Stomach (tissue), 4 donors: Measurements from ENCODE around the gene PON1.

ENCODE experiments used
- EP300 ChIP-seq: sonication (generic); formaldehyde crosslinking; IDR thresholded peaks from one replicate; pipeline ENCODE4 v1.6.1; 2017; ENCODE audit warnings: antibody characterized with exemption
- POLR2A ChIP-seq, 4 donors: fragments of 450-650 bp; IDR thresholded peaks; one replicate each; pipeline ENCODE4 v1.6.1; 2016; ENCODE audit warnings: antibody characterized with exemption in 4 of 4, control low read depth in 2 of 4, mild to moderate bottlenecking in 1 of 4, moderate library complexity in 1 of 4
- POLR2AphosphoS5 ChIP-seq, 3 donors: sonication (generic); formaldehyde crosslinking; IDR thresholded peaks; one replicate each; pipeline ENCODE4 v1.6.1; 2016; ENCODE audit warnings: antibody characterized with exemption in 3 of 3
- TF ChIP-seq, protein P1 (sequence below), 7 experiments: fragments of 450-650 bp in 4 of 7; fragments of 200-600 bp in 3 of 7; sonication (generic) in 3 of 7; IDR thresholded peaks; one replicate each; pipeline ENCODE4 v1.5.1; 2016 to 2019; ENCODE audit warnings: antibody characterized with exemption in 7 of 7, control low read depth in 2 of 7, mild to moderate bottlenecking in 1 of 7

DNA sequence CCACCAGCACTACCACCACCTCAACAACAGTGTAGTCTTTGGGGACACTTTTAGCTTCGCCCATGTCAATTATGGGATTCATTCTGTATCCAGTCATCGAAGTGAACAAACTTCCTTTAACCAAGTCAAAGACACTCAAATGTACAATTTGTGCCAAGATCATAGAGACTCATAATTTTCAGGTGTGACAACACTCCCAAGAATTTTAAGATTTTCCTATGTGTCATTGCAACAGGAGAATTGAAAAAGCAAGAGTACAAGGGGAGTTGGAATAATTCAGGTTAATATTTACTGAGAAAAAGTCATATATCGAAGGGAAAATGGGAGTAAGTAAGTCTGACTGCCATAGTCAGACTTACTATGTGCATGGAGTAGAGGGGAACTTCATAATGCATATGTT lies 26.2 kb downstream of the PON1 start:
- TF ChIP-seq, protein P1, sequence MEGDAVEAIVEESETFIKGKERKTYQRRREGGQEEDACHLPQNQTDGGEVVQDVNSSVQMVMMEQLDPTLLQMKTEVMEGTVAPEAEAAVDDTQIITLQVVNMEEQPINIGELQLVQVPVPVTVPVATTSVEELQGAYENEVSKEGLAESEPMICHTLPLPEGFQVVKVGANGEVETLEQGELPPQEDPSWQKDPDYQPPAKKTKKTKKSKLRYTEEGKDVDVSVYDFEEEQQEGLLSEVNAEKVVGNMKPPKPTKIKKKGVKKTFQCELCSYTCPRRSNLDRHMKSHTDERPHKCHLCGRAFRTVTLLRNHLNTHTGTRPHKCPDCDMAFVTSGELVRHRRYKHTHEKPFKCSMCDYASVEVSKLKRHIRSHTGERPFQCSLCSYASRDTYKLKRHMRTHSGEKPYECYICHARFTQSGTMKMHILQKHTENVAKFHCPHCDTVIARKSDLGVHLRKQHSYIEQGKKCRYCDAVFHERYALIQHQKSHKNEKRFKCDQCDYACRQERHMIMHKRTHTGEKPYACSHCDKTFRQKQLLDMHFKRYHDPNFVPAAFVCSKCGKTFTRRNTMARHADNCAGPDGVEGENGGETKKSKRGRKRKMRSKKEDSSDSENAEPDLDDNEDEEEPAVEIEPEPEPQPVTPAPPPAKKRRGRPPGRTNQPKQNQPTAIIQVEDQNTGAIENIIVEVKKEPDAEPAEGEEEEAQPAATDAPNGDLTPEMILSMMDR (IDR thresholded peaks at IDR 0.05), result no peak
- TF ChIP-seq POLR2A (IDR thresholded peaks at IDR 0.05) (no peak), EP300 (no peak), POLR2AphosphoS5 (IDR thresholded peaks at IDR 0.05) (no peak)
